Measurements from ENCODE around the gene PHLDA3. TPM values are rescaled to one million over a fixed set of nuclear protein-coding genes. Genes with fewer than 3 reads are reported as not detected.

PHLDA3 gene
- total and polyA plus RNA-seq, 8 donors: 11.1 to 82.7 (median 18.1) TPM

GRCh38 chr1:201482755-201483154, 13.8 kb upstream of the PHLDA3 start:
- TF ChIP-seq, protein P1, sequence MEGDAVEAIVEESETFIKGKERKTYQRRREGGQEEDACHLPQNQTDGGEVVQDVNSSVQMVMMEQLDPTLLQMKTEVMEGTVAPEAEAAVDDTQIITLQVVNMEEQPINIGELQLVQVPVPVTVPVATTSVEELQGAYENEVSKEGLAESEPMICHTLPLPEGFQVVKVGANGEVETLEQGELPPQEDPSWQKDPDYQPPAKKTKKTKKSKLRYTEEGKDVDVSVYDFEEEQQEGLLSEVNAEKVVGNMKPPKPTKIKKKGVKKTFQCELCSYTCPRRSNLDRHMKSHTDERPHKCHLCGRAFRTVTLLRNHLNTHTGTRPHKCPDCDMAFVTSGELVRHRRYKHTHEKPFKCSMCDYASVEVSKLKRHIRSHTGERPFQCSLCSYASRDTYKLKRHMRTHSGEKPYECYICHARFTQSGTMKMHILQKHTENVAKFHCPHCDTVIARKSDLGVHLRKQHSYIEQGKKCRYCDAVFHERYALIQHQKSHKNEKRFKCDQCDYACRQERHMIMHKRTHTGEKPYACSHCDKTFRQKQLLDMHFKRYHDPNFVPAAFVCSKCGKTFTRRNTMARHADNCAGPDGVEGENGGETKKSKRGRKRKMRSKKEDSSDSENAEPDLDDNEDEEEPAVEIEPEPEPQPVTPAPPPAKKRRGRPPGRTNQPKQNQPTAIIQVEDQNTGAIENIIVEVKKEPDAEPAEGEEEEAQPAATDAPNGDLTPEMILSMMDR (IDR thresholded peaks at IDR 0.05): no peak
- intact Hi-C loops (cut with DNase I): loop anchor here in 1 of 2 donors (5.0 kb wide), 1 partner anchor 35 kb away; no protein-coding TSS in a partner anchor
- no peak for ATAC-seq
- no peak for DNase-seq
- no peaks in the 10 kb centered on the region for H3K9me3 ChIP-seq
- peaks cover 0 to 52% of the 10 kb centered on the region in 2 donors for H3K36me3 ChIP-seq
- peaks cover 0 to 12% of the 10 kb centered on the region in 2 donors for H3K27me3 ChIP-seq
- no peak overlapping the region for H3K27ac ChIP-seq
- H3K4me3 ChIP-seq: no peak overlapping the region
- H3K4me1 ChIP-seq: peaks cover 17 to 40% of the 10 kb centered on the region in 2 donors

DNA sequence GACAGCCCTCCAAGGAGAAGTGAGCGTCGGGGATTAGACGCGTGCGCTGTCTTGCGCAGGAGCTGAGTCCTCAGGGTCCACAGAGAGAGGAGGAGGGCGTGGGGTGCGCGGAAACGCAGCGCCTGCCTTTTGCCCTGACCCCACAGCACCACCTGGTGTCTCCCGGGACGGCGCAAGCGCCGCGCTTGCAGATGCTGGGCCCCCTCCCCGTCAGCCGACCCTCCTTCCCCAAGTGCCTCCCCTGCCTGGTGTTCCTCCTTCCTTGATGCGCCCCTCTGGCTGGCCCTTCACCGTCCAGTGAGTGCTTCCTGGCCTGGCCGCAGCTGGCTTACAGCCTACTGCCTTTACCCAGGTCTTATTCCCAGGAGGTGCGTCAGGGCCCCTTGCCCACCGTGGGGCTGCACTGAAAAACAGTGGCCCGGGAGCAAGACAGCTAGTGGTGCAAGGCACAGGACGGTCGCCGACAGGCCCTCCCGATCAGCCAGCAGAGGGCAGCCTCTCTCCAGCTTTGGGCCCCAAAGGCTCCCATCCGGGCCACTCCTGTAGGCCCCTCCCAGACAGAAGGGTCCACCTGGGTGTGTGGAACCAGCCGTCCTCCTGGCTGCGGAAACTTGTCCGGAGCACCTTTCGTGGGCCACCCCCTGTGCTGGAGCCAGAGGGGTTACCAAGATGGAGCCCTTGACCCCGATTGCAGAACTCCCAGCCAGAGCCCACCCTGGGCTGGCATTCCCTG, 12.9 kb upstream of the PHLDA3 start:
- no peaks in the 10 kb centered on the region for H3K9me3 ChIP-seq
- peaks cover 0 to 12% of the 10 kb centered on the region in 2 donors for H3K27me3 ChIP-seq
- H3K4me1 ChIP-seq: peaks cover 17 to 40% of the 10 kb centered on the region in 2 donors
- ATAC-seq (peak; percentile 85), DNase-seq (peak; percentile 79 to 96 (median 88))
- H3K4me3 ChIP-seq: peak overlapping the region; percentile 9 to 43
- intact Hi-C loops (cut with DNase I): loop anchor here in 1 of 2 donors (5.0 kb wide), 1 partner anchor 35 kb away; no protein-coding TSS in a partner anchor
- peaks cover 0 to 44% of the 10 kb centered on the region in 2 donors for H3K36me3 ChIP-seq
- TF ChIP-seq, protein P1 (IDR thresholded peaks at IDR 0.05): peak; percentile 90 to 93
- no peak overlapping the region for H3K27ac ChIP-seq

DNA sequence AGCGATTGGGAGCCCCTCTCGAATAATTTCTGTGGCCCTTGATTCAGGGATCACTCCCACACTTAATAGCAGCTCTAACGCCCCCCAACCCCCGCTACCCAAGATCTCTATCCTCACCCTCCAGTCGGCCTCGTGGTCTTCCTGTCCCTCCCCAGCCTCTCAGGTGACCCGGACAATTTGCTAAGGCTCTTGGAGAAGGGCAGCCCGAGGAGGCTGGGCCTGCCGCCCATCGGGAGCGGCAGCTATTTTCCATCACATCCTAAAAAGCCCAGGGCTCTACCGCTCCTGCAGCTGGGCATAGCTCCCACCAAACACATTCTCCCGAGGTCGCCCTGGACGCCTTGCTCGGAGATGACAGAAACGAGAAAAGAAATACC, 12.0 kb upstream of the PHLDA3 start:
- peak; percentile 6 for ATAC-seq

DNA sequence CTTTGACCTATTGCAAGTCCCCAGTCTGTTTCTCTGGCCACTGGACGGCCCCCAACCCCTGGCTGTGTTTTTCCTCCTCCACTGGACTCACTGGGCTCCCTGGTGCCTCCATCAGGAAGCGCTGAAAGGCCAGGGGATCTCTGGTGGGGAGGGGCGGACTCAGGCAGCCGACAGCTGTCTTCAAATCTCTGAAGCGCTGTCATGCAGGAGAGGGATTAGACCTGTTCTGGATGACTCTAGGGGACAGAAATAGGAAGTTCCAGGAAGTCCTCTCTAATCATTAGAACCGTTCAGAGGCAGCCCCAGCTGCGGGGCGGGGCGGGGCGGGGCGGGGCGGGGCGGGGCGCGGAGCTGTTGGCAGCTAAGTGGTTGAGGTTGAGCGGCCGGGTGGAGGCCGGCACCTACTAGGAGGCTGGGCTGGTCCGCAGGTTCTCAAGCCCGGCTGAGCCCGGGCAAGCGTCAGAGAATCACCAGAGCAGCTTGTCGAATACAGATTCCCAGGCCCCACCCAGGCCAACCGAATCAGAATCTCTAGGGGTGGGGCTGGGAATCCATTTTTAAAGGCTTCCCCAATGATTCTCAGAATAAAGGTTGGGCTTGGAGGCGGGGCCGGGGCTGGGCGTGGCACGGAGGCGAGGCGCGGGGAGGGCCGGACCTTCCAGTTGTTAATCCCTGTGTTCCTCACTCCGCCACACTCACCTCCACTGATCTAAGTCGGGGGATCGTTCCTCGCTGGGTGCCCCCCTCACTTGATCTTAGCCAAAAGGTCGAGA, 11.4 kb upstream of the PHLDA3 start:
- DNase-seq (peak in 2 of 4 donors; percentile 92 to 97), ATAC-seq (peak; percentile 82)
- H3K36me3 ChIP-seq: peaks cover 0 to 29% of the 10 kb centered on the region in 2 donors
- TF ChIP-seq, protein P1 (IDR thresholded peaks at IDR 0.05): no peak
- peak overlapping the region; percentile 78 to 79 for H3K27ac ChIP-seq
- no peaks in the 10 kb centered on the region for H3K9me3 ChIP-seq
- H3K4me3 ChIP-seq: peak overlapping the region; percentile 18 to 43
- intact Hi-C loops (cut with DNase I): loop anchor here in 1 of 2 donors (5.0 kb wide), 1 partner anchor 33 kb away; no protein-coding TSS in a partner anchor
- peaks cover 0 to 12% of the 10 kb centered on the region in 2 donors for H3K27me3 ChIP-seq
- peaks cover 21 to 36% of the 10 kb centered on the region in 2 donors for H3K4me1 ChIP-seq

More for the DNA sequence above, 12.0 kb upstream of the PHLDA3 start:
- H3K27ac ChIP-seq: peak overlapping the region in 1 of 2 donors; percentile 79
- peaks cover 0 to 34% of the 10 kb centered on the region in 2 donors for H3K36me3 ChIP-seq
- peak overlapping the region; percentile 18 to 43 for H3K4me3 ChIP-seq
- peaks cover 0 to 12% of the 10 kb centered on the region in 2 donors for H3K27me3 ChIP-seq
- intact Hi-C loops (cut with DNase I): loop anchor here in 1 of 2 donors (5.0 kb wide), 1 partner anchor 34 kb away; no protein-coding TSS in a partner anchor
- H3K4me1 ChIP-seq: peaks cover 21 to 39% of the 10 kb centered on the region in 2 donors
- TF ChIP-seq, protein P1 (IDR thresholded peaks at IDR 0.05): no peak
- no peak for DNase-seq
- no peaks in the 10 kb centered on the region for H3K9me3 ChIP-seq

Measured in left lung (tissue), 10 donors.